HTR-8/SVneo (cell line): ENCODE results near the gene TMTC2.
"Not testable (repeated sequence)": the region's sequence is repeated elsewhere in the genome, so short reads cannot be mapped to it uniquely, and the experiment has no call there.

Source experiments
- DNase-seq: peaks from one replicate; pipeline ENCODE4 v3.0.0; 2011; ENCODE audit warnings: low spot score, mixed read lengths; ENCODE audit not compliant: insufficient read length
- FAIRE-seq: peaks from 2 replicates; lab custom pipeline; 2011; peaks lifted over from hg19 to GRCh38; lab: Jason Lieb, UNC

TMTC2 gene

DNA sequence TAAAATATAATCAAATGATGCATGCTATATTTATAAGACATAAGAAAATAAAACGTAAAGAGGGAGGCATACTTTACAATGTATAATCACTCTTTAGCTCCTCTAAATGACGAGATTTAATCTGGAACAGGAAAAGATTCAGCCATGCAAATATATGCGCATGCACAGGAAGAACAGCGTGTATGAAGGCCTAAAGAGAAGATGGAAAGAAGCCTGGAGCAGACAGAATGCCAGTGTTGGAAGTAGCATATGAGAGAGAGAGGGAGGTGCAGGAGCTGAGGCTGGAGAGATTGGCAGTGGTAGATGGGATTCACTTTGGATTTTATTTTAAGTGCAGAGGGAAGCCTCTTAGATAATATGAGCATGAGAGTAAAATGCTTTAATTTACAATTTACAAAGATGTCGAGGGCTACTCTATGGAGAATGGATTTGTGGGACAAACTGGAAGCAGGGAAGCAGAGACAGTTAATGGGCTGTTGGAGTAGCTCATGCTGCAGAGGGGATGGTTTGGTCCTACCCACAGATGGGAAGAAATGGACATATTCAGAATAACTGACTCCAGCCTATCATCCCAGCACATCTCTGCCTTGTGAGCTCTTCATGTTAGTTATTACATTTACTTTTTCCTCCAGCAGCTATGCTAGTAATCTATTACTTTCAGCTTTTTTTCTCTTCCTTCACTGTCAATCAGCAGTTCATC is 411.1 kb downstream of the TMTC2 start:
- no peak for DNase-seq
- no peak for FAIRE-seq

DNA sequence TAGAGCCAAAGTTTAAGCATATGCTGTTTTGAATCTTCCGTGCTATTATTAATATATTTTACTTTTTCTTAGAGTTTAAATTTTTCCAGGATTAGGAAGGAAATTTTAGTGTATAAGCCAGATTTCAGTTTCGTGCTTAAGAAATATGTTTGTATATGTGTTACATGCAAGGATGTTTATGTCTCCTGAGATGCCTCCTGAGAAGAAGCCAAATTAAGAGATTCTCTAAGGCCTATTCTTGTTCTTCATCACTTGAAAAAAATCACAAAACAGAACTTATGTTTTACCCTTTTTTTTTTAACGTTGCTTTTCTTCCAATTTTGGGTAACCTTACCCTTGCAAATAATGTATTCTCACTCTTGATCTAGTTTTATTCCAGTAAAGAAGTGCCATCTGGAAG is 412.7 kb downstream of the TMTC2 start:
- DNase-seq, result no peak
- no peak for FAIRE-seq

DNA sequence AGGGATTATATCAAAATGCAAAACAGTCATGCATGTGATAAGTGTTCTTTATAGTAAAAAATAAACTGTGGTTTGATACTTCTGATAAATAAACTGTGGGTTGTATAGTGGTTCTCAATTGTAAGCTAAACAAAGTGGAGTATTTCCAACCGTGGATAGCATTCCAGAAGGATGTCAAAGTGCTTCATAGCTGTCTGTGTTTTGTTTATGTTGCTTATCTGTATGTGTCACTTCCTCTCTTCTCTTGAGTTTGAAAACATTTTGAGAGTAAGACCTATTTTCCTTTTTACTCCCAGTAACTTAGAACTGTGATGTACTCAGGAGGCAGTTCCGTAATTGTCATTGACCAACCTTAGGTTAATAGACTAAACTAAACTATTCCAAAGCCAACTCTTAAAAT is 415.8 kb downstream of the TMTC2 start:
- no peak for FAIRE-seq
- no peak for DNase-seq

DNA sequence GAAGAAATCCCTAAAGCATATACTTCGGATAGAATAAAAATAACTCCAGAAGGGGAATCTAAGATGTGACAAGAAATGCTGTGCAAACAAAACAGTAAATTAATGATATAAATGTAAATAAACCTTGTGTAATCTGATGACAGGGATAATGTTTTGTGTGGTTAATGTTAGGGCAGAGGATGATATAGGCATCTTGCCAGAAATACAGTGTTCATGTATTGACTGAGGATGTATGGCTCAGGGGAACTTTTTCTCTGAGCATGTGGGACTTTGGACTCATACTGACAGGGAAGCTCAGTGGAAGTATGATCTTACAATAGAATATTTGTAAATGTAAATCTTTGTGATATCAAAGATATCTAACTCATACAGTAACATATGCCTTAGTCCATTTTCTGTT is 420.2 kb downstream of the TMTC2 start:
- FAIRE-seq (no peak), DNase-seq (no peak)

DNA sequence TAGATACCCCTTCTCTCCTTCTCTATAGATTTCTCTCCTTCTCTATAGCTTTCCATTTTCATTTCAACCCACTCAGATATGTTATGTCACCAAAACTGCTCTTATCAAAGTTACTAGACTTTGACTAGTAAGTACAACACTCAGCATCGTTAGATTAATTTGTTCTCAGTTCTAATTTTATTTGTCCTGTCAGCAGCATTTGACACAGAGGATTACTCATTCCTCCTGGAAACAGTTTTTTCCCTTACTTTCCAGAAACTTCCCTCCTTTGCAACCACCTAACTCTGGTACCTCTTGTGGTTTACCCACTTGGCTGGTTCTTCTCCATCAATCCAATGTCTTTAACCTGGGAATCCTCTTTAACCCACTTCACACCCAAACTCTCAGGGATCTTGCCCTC is 423.7 kb downstream of the TMTC2 start:
- FAIRE-seq, result no peak
- DNase-seq, result no peak

DNA sequence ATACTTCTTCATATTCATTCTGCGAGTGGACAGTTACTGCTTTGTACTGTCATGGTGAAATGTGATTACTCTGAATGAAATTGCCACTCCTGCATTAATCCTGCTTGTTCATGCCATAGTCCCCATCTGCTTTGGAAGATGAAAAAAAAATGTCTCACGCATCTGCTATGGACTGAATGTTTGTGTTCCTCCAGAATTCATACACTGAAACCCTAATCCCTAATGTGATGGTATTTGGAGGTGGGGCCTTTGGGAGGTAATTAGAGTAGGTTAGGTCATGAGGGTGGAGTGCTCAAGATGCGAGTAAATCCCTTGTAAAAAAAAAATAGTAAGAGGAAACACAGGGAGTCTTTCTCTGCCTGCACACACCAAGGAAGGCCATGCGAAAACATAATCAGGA is 427.2 kb downstream of the TMTC2 start:
- DNase-seq, result no peak
- no peak for FAIRE-seq

DNA sequence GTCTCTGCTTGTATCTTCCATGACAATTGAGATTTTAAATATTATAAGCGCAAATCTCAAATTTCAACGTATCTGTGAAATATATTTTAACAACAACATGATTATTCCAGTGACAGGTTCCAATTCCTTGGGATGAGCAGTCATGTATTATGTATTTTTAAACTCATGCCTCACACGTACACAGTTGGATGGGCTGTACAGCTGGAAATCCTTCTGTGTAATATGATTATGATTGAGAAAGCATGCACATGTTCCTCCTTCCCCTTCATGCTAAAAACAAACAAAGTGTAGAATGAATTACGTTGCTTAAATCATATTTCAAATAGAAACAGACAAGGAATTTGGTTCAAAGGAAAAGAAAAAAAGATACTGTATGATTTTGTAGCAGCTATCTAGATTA is 428.3 kb downstream of the TMTC2 start:
- FAIRE-seq, result no peak
- DNase-seq, result no peak

DNA sequence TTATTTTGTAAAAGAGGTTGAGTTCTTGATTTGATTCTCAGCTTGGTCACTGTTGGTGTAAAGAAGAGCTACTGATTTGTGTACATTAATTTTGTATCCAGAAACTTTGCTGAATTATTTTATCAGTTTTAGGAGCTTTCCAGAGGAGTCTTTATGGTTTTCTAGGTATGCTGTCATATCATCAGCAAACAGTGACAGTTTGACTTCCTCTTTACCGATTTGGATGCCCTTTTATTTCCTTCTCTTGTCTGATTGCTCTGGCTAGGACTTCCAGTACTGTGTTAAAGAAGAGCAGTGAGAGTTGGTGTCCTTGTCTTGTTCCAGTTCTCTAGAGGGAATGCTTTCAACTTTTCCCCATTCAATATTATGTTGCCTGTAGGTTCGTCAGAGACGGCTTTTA is 431.2 kb downstream of the TMTC2 start:
- FAIRE-seq, DNase-seq: not testable (repeated sequence)

DNA sequence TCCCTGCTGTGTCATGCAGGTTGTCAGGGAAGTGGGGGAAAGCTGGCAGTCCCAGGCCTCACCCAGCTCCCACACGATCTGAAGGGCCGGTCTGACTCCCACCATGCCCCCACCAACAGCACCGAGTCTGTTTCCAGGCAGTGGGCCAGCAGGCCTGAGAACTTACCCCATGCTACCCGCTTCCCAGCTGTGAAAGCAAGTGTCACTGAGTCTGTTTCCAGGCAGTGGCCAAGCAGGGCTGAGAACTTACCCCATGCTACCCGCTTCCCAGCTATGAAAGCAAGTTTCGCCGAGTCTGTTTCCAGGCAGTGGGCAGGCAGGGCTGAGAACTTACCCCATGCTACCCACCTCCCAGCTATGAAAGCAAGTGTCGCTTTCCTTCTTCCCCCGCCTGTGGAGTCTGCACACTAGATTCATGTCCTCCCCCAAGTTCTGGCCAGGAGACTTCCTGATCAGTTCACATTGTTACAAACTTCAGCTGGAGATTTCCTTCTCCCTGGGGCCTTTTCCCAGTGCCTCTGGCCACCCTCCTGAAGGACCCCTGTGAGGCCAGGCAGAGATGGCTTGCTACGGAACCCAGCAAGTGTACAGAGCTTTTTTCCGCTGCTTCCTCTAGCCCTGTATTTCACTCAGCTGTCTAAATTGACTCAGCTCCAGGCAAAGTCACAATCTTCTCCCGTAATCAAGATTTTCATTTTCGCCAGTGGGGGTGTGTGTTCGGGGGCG is 435.4 kb downstream of the TMTC2 start:
- DNase-seq, result no peak
- FAIRE-seq, result no peak

DNA sequence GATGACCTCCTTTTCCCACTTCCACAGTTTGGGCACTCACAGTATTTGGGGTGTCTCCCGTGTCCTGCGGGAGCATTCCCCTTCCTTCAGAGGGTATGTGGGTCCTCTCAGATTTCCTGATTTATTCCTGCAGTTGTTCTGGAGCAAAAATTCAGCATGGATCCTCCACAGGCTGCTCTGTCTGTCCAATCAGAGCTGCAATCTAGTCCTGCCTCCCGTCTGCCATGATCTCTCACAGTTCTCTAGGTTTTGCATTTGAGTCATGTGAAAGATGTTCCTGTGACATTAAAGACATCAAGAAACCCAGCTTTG is 435.9 kb downstream of the TMTC2 start:
- DNase-seq (no peak), FAIRE-seq (no peak)

DNA sequence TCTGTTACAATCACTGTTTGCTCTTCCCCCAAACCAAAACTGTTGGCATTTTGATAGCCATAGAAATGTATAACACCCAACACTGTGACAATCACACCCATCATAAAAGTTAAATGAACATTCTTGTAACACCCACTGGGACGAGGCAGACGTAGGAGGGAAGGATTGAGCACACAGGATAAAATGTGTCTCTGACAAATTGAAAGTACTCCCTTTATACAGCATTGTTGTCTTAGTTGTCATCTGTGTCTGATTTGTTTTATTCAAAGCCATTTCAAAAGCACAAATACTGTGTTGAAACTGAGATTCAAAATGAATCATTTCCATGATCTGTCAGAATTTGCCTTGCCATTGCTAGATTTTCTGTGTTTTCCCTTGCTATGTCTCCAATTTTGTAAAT is 436.3 kb downstream of the TMTC2 start:
- FAIRE-seq (no peak), DNase-seq (no peak)

DNA sequence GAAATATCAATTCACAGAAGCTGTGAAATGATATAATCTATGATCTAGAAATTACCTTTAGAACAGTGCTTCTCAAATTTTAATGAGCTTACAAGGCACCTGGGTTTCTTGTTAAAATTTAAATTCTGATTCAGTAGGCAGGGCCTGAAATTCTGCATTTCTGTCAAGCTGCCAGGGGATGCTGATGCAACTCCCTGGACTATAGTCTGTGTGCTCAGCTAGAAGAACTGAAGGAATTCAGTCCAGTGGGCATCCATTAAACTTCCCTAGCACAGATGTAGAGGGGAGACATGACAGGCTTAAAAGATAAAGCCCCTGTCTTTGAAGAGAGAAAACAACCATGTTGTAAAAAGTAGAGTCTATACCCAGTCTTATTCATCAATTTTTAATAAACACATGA is 441.8 kb downstream of the TMTC2 start:
- no peak for DNase-seq

DNA sequence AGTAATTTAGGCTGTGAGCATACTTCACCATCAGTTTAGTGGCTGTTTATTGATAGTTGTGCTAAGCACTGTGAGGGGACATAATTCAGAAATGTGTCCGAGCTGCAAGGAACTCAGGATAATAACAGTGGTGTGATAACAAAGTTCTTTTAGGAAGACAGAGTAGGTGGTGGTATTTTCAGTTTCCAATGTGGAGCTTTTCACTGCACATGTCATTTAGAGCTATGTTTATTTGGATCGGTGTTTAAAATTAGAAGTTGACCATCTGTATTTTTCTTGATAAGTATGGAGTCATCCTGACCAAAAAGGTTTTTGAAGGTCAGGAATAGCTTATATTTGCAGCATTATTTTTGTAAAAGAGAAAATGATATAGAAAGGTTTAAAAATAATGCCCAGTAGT is 443.5 kb downstream of the TMTC2 start:
- FAIRE-seq (no peak), DNase-seq (no peak)

More for the DNA sequence above, 441.8 kb downstream of the TMTC2 start:
- no peak for FAIRE-seq

DNA sequence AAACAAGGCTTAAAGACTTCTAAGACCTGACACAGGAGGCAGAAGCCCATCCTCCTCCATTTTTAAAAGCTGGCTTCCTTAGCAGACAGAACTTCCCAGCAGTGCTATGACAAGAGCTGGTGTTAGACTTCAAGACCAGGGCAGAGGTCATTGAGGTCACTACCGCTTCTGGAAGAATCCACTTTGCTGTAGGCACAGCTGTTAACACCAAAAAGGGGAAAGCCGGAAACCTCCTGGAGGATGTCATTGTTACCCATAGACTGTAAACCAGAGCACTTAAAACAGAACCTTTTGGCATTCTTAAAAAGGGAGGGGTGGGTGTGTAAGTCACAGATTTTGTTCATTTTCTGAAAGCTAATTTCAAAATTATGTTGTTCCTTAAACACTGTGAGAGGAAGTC is 445.7 kb downstream of the TMTC2 start:
- DNase-seq (no peak), FAIRE-seq (no peak)

DNA sequence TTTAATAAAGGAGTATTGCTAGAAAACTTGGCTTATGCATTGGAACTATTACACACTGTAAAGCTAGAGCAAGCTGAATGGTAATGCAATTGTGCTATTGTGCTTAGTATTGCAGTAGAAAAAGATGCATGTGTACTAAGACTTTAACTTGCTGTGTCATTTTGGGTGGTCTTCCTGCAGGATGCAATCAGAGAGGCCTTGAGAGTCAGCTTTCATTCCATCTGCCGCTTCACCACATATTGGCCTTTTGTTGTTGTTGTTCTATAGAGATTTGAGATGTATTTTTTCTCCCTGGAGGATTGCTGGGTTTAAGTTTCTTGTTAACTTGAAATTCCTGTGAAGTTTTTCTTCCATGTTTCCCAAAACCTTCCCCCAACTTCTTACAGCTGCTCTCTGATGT is 449.7 kb downstream of the TMTC2 start:
- DNase-seq (no peak), FAIRE-seq (no peak)

DNA sequence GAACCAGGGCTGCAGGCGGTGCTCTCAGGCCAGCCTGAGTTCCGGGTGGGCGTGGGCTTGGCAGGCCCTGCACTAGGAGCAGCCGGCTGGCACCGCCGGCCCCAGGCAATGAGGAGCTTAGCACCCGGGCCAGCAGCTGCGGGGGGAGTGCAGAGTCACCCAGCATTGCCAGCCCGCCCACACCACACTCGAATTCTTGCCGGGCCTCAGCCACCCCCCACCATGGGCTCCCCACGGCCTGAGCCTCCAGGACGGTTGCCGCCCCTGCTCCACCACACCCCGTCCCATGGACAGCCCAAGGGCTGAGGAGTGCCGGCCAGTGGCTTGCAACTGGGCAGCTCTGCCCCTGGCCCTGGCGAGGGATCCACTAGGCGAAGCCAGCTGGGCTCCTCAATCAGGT is 453.4 kb downstream of the TMTC2 start:
- no peak for FAIRE-seq
- DNase-seq, result no peak

DNA sequence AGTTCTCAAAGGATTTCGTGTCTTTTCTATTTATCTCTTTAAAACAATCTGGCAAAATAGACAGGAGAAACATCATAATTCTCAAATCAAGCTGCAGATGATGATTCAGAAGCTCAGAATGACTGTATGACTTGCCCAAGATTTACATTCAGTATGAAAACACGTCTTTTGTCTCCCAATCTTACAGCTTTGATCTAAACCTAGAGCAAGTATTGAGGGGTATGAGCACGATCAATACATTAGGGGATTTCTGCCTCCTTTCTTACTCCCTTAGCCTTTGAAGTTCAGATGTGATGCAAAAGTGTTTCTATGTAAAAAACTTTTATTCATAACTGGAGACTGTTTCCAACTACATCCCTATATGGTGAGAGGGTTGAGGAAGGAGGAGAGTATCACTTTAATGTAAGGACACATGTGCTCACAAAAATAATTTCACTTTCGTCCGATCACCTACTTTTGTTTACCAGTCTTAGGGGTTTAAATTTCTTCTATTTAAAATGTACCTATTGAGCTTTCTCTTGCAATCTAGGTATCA is 454.8 kb downstream of the TMTC2 start:
- FAIRE-seq, result no peak
- DNase-seq, result no peak

DNA sequence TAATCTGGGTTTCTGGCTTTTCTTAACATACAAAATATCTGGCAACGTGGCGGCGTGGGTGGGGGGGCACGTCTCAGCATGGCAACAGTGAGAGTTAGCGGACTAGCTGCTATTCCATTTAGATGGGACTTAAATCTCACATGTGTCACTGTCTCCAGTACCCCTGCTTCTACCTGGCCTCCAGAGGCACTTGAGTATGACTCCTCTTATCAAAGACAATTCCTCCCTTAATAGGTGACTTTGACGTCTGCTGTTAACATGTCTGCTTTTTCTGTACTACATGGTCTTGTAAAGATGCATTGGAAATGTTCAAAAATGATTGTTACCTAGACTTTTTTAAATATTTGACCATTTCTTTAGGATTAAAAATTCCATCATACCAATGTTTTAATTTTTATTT is 456.2 kb downstream of the TMTC2 start:
- no peak for FAIRE-seq
- no peak for DNase-seq

DNA sequence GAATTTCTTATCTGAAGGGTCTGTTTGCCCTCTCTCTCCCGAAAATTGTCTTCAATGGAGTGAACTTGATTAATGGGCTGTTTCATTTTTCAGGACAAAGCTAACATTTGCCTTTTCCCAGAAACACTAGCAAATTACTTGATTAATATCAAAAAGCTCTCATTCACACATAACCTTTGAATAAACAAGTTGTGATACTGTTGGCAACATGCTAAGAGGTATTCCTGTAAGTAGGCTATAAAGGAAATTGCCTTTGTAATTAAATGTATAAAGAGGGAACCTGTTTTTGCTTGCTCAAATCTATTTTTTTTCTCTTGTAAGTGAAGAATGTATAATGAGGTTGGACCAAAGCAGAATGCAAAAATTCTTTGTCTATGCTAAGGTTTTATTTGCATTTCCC is 457.2 kb downstream of the TMTC2 start:
- FAIRE-seq (no peak), DNase-seq (no peak)

DNA sequence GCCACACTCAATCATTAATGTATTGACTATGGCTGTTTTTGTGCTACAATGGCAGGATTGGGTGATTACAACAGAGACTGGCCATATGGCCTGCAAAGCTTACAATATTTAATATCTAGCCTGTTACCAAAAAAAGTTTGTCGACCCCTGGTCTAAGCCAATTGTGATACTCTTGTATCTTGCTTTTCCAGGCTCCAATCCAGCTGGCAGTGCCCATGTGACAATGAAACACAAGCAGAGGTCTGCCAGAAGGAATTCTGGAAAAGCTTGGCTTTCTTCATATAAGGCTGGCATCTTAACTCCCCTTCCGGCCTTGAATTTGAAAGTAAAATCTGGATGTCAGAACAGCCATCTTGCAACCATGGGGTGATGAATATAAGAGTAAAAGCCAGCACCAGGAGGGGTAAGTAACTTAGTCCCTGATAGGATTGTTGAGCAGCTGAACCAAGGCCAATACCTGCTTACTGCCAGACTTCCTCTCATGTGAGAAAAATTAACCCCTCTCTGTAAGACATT is 458.7 kb downstream of the TMTC2 start:
- FAIRE-seq (no peak), DNase-seq (no peak)

DNA sequence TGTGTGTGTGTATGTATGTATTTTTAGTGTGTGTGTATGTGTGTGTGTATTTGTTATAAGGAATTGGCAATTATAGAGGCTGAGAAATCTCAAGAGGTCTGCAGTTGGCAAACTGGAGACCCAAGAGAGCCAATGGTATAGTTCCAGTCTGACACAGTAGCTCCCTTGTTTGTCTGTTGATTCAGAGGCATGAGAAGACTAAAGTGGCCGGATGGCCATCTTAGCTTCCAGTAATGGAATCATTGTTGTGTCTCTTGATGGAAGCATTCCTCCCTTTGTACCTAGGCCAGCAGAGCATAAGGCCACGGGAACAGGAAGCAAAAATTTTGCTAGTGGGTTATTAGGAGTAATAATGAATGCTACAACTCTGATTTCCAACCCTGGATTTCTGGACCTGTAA is 460.6 kb downstream of the TMTC2 start:
- DNase-seq (no peak), FAIRE-seq (no peak)

DNA sequence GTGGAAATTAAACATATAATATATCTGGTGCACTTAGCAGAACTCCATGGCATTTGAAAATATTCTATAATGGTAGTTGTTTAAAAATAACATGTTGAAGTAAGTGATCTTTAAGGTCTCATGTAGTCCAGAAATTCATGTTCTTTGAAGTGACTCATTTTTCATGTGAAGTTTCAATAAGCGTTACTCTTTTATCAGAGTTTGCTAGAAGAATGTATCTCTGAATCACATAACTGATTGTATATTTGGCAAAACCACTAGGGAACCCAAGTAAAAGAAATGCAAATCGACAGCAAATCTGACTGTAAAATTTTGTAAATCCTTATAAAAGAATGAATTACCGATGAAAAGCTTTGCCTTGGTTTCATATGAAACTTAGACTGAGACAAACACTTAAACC is 463.3 kb downstream of the TMTC2 start:
- no peak for FAIRE-seq
- no peak for DNase-seq
